Caki2 (cell line): Measurements from ENCODE around the gene CLCA1. TPM values are rescaled to one million over a fixed set of nuclear protein-coding genes. Genes with fewer than 3 reads are reported as not detected.

Experiments
- DNase-seq: peaks from one replicate; pipeline ENCODE4 v3.0.0-alpha.2; 2015; ENCODE audit warnings: low read depth
- in situ Hi-C: cut with HindIII; loops from 2 replicates; pipeline ENCODE4 v1.10.0; 2016; ENCODE audit warnings: low sequenced_read_pairs, low pct_unique_long_range_greater_than_20kb, mixed read lengths
- total RNA-seq: library from RNA; depleted of rRNA; stranded (reverse); fragments of >200 nt; shearing (Covaris generic); gene quantifications from 2 replicates; pipeline ENCODE4 v1.2.3, GENCODE V29; 2014; ENCODE audit warnings: low replicate concordance

The CLCA1 gene
- total RNA-seq, 1 experiment from 2014 or later, result not detected

GRCh38 chr1:86450847-86451246 lies 17.9 kb upstream of the CLCA1 start:
- in situ Hi-C loops, result no loop called here
- no peak for DNase-seq

- no peak for DNase-seq
- in situ Hi-C loops, result no loop called here
Measured at GRCh38 chr1:86453664-86454063, 15.1 kb upstream of the CLCA1 start.

- DNase-seq, result no peak
- in situ Hi-C loops, result no loop called here
Measured at GRCh38 chr1:86455073-86455472, 13.7 kb upstream of the CLCA1 start.

GRCh38 chr1:86460998-86461397 lies 7.7 kb upstream of the CLCA1 start:
- in situ Hi-C loops, result no loop called here
- DNase-seq, result no peak

- no peak for DNase-seq
- in situ Hi-C loops, result no loop called here
Measured at GRCh38 chr1:86461482-86461881, 7.2 kb upstream of the CLCA1 start.

GRCh38 chr1:86464819-86465218 lies 3.9 kb upstream of the CLCA1 start:
- in situ Hi-C loops, result no loop called here

GRCh38 chr1:86466109-86466844 lies 2.5 kb upstream of the CLCA1 start:
- in situ Hi-C loops, result no loop called here
- DNase-seq, result no peak

More at GRCh38 chr1:86464819-86465218, 3.9 kb upstream of the CLCA1 start:
- DNase-seq, result no peak

- no peak for DNase-seq
- in situ Hi-C loops, result no loop called here
Measured at GRCh38 chr1:86466986-86467385, 1.7 kb upstream of the CLCA1 start.

GRCh38 chr1:86470859-86471258 lies 2.1 kb downstream of the CLCA1 start:
- in situ Hi-C loops, result no loop called here
- DNase-seq, result no peak

GRCh38 chr1:86471291-86471690 lies 2.6 kb downstream of the CLCA1 start:
- in situ Hi-C loops, result no loop called here

GRCh38 chr1:86472152-86472551 lies 3.4 kb downstream of the CLCA1 start:
- in situ Hi-C loops, result no loop called here

More at GRCh38 chr1:86471291-86471690, 2.6 kb downstream of the CLCA1 start:
- DNase-seq, result no peak

GRCh38 chr1:86472767-86473166 lies 4.0 kb downstream of the CLCA1 start:
- in situ Hi-C loops, result no loop called here
- no peak for DNase-seq

More at GRCh38 chr1:86472152-86472551, 3.4 kb downstream of the CLCA1 start:
- no peak for DNase-seq

- in situ Hi-C loops, result no loop called here
- DNase-seq, result no peak
Measured at GRCh38 chr1:86477256-86477655, 8.5 kb downstream of the CLCA1 start.

- in situ Hi-C loops, result no loop called here
Measured at GRCh38 chr1:86477682-86478081, 9.0 kb downstream of the CLCA1 start.

GRCh38 chr1:86478416-86479156 lies 9.9 kb downstream of the CLCA1 start:
- in situ Hi-C loops, result no loop called here
- no peak for DNase-seq

More at GRCh38 chr1:86477682-86478081, 9.0 kb downstream of the CLCA1 start:
- no peak for DNase-seq

- in situ Hi-C loops, result no loop called here
Measured at GRCh38 chr1:86481966-86482365, 13.2 kb downstream of the CLCA1 start.

GRCh38 chr1:86487131-86487810 lies 18.5 kb downstream of the CLCA1 start:
- no peak for DNase-seq
- in situ Hi-C loops, result no loop called here

More at GRCh38 chr1:86481966-86482365, 13.2 kb downstream of the CLCA1 start:
- no peak for DNase-seq

GRCh38 chr1:86487811-86488141 lies 19.0 kb downstream of the CLCA1 start:
- in situ Hi-C loops, result no loop called here

GRCh38 chr1:86489242-86489878 lies 20.6 kb downstream of the CLCA1 start:
- in situ Hi-C loops, result no loop called here
- no peak for DNase-seq

More at GRCh38 chr1:86487811-86488141, 19.0 kb downstream of the CLCA1 start:
- no peak for DNase-seq
